Stimulated activated naive CD8-positive, alpha-beta T cell treated with anti-CD3 and anti-CD28 coated beads, Interleukin-15, Interleukin-2, amounts not matched to agents 100 ng/mL and 50 ng/mL, for 24 hours (primary cell): Measurements from ENCODE around the gene PROSER2.
"Not testable (repeated sequence)": the region's sequence is repeated elsewhere in the genome, so short reads cannot be mapped to it uniquely, and the experiment has no call there.

ENCODE experiments used
- H3K27ac Mint-ChIP-seq: one replicate; pipeline ENCODE4 v1.8.0; 2021; ENCODE audit warnings: mild to moderate bottlenecking, mixed read lengths
- H3K27me3 Mint-ChIP-seq: one replicate; pipeline ENCODE4 v1.8.0; 2021; ENCODE audit warnings: mixed read lengths
- H3K36me3 Mint-ChIP-seq: one replicate; pipeline ENCODE4 v1.8.0; 2021; ENCODE audit warnings: low read depth, mixed read lengths
- H3K4me1 Mint-ChIP-seq: one replicate; pipeline ENCODE4 v1.8.0; 2021; ENCODE audit warnings: low read depth, mixed read lengths
- H3K4me3 Mint-ChIP-seq: one replicate; pipeline ENCODE4 v1.8.0; 2021; ENCODE audit warnings: mild to moderate bottlenecking, mixed read lengths
- H3K9me3 Mint-ChIP-seq: one replicate; pipeline ENCODE4 v1.8.0; 2021; ENCODE audit warnings: mixed read lengths

The PROSER2 gene

DNA sequence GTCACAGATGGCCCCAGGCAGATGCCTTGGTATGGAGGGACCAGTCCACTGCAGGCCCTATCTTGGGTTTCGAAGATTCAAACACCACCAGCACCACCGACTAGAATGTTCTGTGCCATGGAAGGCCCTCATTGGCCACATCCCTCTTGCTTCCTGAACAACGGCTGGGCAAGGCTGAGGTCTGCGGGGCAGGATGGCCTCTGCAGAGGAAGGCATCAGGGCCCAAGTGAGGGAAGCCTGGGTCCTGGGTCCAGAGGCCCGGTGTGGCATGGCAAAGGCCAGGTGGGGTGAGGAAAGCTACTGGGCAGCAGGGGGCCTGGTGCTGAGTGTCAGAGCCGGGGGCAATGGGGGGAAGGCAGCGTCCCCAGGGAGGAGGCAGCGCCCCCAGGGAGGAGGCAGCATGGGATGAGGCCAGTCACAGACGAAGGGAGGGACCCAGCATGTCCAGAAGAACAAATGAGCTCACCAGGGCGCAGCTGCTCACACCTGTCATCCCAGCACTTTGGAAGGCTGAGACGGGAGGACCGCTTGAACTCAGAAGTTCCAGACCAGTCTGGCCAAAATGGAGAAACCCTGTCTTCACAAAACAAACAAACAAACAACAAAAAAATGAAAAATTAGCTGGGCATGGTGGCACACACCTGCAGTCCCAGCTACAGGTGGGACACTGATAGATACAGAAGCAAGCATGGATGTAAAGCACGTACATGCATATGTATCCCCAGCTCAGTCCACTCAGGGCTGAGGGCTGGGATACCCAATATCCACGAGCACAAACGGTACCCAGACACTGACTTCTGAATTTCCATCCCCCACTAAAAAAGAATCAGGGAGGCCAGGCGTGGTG, 64.4 kb downstream of the PROSER2 start:
- Mint-ChIP-seq H3K36me3 (no peaks in the 10 kb centered on the region), H3K9me3 (no peaks in the 10 kb centered on the region), H3K4me3 (no peak overlapping the region), H3K27ac (no peak overlapping the region), H3K27me3 (no peaks in the 10 kb centered on the region), H3K4me1 (peaks cover 2% of the 10 kb centered on the region)

GRCh38 chr10:11889263-11889662, 66.1 kb downstream of the PROSER2 start:
- not testable (repeated sequence) for H3K27ac Mint-ChIP-seq, H3K27me3 Mint-ChIP-seq, H3K9me3 Mint-ChIP-seq, H3K4me3 Mint-ChIP-seq, H3K36me3 Mint-ChIP-seq, H3K4me1 Mint-ChIP-seq

DNA sequence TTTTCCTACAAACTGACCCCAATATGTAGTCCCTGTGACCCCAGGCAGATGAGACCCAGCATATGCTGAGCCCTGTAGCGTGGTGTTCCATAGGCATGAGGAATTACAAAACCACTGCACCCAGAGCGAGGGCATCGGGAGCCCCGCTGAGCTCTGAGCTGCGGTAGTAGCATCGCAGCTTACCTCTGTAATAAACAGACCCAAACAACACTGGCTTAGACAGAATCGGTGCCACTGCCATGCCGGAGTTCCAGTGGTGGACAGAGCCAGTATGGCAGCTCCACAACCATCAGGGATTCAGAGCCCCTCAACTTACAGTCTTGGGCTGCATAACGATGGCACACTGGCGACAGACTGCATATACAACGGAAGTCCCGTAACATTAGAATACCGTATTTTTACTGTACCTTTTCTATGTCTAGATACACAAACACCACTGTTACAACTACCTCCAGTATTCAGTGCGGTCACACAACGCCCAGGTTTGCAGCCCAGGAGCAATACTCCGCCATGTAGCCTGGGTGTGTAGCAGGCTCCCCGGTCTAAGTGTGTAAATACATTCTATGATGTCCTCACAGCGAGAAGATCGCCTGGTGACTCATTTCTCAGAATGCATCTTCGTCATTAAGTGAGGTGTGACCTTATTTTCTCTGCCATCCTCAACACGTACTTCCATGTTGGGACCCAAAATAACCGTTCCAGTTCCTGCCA, 68.8 kb downstream of the PROSER2 start:
- no peak overlapping the region for H3K4me3 Mint-ChIP-seq

GRCh38 chr10:11893749-11894278, 70.7 kb downstream of the PROSER2 start:
- Mint-ChIP-seq H3K27me3 (no peaks in the 10 kb centered on the region), H3K9me3 (no peaks in the 10 kb centered on the region), H3K4me1 (no peaks in the 10 kb centered on the region), H3K27ac (no peak overlapping the region), H3K4me3 (no peak overlapping the region), H3K36me3 (no peaks in the 10 kb centered on the region)

More for the DNA sequence above, 68.8 kb downstream of the PROSER2 start:
- Mint-ChIP-seq H3K9me3 (no peaks in the 10 kb centered on the region), H3K27me3 (no peaks in the 10 kb centered on the region), H3K4me1 (no peaks in the 10 kb centered on the region), H3K27ac (no peak overlapping the region), H3K36me3 (no peaks in the 10 kb centered on the region)

DNA sequence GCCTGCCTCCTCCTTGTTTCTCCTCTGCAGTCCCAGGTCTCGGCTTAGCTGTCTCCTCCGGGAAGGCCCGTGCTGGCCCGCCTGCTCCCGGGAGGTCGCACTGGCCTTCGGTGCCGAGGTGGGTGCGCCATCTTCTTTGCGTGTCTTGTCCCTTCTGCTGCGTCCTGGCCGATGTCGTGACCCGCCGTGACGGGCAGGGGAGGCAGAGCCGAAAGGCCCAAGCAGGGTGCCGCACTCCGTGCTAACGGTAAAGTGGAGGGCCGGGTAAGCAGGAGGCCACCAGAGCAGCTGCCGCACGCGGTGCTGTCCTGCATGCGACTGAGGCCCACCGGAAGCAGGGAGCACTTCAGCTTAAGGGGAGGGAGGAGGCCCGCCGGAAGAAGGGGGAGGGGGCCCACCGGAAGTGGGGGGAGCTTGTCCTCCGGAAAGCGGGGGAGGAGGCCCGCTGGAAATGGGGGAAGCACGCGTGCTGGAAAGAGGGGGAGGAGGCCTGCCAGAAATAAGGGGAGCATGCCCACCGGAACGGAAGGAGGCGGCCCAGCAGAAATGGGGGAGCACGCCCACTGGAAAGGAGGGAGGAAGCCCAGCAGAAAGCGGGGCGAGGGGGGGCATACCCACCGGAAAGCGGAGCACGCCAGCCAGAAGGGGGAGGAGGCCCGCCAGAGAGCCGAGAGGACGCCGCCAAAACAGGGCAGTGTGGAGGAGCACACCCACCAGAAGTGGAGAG, 71.4 kb downstream of the PROSER2 start:
- no peak overlapping the region for H3K4me3 Mint-ChIP-seq
- no peaks in the 10 kb centered on the region for H3K36me3 Mint-ChIP-seq
- H3K27me3 Mint-ChIP-seq = no peaks in the 10 kb centered on the region
- no peaks in the 10 kb centered on the region for H3K9me3 Mint-ChIP-seq
- no peaks in the 10 kb centered on the region for H3K4me1 Mint-ChIP-seq
- no peak overlapping the region for H3K27ac Mint-ChIP-seq

DNA sequence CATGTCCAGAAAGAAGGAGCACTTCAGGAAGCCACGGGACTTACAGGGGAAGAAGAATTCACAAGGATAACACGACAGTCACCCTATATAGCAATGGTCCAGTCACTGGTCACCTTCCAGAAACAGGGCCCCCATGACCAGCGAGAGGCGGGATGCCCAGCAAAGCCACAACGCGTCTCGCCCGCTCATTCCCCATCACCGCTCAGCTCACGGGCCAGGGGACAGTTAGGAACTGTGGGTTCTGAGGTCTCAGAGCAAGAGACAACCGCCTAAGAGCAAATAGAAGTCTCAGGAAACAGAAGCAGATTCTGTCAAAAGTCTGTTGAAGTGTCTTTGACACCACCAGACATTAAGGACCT, 71.9 kb downstream of the PROSER2 start:
- no peaks in the 10 kb centered on the region for H3K9me3 Mint-ChIP-seq
- H3K4me3 Mint-ChIP-seq = no peak overlapping the region
- no peaks in the 10 kb centered on the region for H3K4me1 Mint-ChIP-seq
- no peak overlapping the region for H3K27ac Mint-ChIP-seq
- no peaks in the 10 kb centered on the region for H3K27me3 Mint-ChIP-seq
- no peaks in the 10 kb centered on the region for H3K36me3 Mint-ChIP-seq

DNA sequence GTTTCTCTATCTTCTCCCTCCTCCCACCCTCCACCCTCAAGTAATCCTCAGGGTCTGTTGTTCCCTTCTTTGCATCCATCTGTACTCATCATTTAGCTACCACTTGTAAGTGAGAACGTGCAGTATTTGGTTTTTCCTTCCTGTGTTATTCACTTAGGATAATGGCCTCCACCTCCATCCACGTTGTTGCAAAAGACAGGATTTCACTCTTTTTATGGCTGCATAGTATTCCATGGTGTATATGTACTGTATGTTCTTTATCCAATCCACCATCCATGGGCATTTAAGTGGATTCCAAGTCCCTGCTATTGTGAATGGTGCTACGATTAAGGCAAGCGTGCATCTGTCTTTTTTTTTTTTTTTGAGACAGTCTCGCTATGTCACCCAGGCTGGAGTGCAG, 72.4 kb downstream of the PROSER2 start:
- no peak overlapping the region for H3K27ac Mint-ChIP-seq
- no peaks in the 10 kb centered on the region for H3K9me3 Mint-ChIP-seq
- H3K27me3 Mint-ChIP-seq = no peaks in the 10 kb centered on the region
- no peak overlapping the region for H3K4me3 Mint-ChIP-seq
- H3K36me3 Mint-ChIP-seq = no peaks in the 10 kb centered on the region
- H3K4me1 Mint-ChIP-seq = no peaks in the 10 kb centered on the region

DNA sequence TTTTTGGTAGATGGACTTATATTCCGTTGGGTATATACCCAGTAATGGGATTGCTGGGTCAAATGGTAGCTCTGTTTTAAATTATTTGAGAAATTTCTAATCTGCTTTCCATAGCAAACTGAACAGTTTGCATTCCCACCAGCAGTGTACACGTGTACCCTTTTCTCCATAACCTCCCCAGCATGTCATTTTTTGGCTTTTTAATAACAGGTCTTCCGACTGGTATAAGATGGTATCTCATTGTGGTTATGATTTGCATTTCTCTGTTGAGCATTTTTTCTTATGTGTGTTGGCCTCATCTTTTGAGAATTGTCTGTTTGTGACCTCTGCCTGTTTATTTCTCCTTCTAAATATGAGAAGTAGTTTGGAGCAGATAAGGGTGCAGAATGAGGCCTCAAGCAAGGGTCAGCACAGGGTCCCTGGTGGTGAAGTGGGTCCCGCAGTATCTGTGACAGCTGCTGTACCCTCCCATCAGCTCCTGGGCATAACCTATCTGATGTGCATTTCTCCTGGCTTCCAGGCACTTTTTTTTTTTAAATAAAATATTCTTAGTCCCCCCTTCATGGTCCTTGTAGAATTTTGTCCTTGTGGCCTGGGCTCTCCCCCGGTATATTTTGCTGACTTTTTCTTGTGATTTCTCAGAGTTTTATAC, 73.5 kb downstream of the PROSER2 start:
- Mint-ChIP-seq H3K27me3 (no peaks in the 10 kb centered on the region), H3K4me3 (no peak overlapping the region), H3K4me1 (no peaks in the 10 kb centered on the region), H3K9me3 (no peaks in the 10 kb centered on the region), H3K27ac (no peak overlapping the region), H3K36me3 (no peaks in the 10 kb centered on the region)

DNA sequence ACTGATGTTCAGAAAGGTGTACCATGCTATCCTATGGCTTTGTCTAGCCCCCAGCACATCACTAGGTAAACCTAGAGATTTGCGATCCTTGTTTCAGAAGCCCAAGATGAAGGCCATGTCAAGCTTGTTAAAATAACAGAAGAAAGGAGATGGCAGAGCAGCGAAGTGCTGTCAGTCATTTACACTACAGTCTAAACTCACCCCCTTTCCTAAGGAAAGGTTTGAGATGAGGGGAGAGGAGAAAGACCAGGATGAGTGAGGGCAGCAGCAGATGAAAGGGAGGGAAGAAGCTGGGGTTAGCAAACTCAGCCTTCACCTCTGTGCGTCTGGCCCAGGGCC, 74.8 kb downstream of the PROSER2 start:
- Mint-ChIP-seq H3K4me3 (no peak overlapping the region), H3K36me3 (no peaks in the 10 kb centered on the region), H3K4me1 (no peaks in the 10 kb centered on the region), H3K27ac (no peak overlapping the region), H3K27me3 (peaks cover 3% of the 10 kb centered on the region), H3K9me3 (no peaks in the 10 kb centered on the region)

- no peak overlapping the region for H3K4me3 Mint-ChIP-seq
Measured at GRCh38 chr10:11898372-11899066, 75.4 kb downstream of the PROSER2 start.

GRCh38 chr10:11899067-11899876, 76.1 kb downstream of the PROSER2 start:
- no peak overlapping the region for H3K4me3 Mint-ChIP-seq
- peaks cover 3% of the 10 kb centered on the region for H3K27me3 Mint-ChIP-seq
- H3K27ac Mint-ChIP-seq = no peak overlapping the region
- H3K9me3 Mint-ChIP-seq = no peaks in the 10 kb centered on the region
- no peaks in the 10 kb centered on the region for H3K4me1 Mint-ChIP-seq
- H3K36me3 Mint-ChIP-seq = no peaks in the 10 kb centered on the region

More at GRCh38 chr10:11898372-11899066, 75.4 kb downstream of the PROSER2 start:
- Mint-ChIP-seq H3K36me3 (no peaks in the 10 kb centered on the region), H3K4me1 (no peaks in the 10 kb centered on the region), H3K27ac (no peak overlapping the region), H3K27me3 (peaks cover 3% of the 10 kb centered on the region), H3K9me3 (no peaks in the 10 kb centered on the region)

DNA sequence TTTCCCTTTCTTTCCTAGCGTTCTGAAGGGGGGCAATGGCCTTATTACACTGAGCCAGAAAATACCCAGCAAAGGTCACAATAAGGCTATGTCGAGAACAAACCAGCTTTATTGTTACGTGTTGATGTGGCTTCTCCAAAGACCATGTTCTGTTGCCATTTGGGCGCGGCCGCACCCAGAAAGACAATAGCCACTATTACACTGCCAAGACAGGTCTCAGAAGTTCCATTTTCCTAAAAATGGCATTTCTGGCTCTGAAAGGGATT, 77.8 kb downstream of the PROSER2 start:
- no peak overlapping the region for H3K4me3 Mint-ChIP-seq
- no peak overlapping the region for H3K27ac Mint-ChIP-seq
- no peaks in the 10 kb centered on the region for H3K36me3 Mint-ChIP-seq
- H3K27me3 Mint-ChIP-seq = peaks cover 3% of the 10 kb centered on the region
- no peaks in the 10 kb centered on the region for H3K9me3 Mint-ChIP-seq
- no peaks in the 10 kb centered on the region for H3K4me1 Mint-ChIP-seq

GRCh38 chr10:11901454-11901832, 78.3 kb downstream of the PROSER2 start:
- Mint-ChIP-seq H3K9me3 (no peaks in the 10 kb centered on the region), H3K4me3 (no peak overlapping the region), H3K27me3 (peaks cover 3% of the 10 kb centered on the region), H3K36me3 (no peaks in the 10 kb centered on the region), H3K4me1 (no peaks in the 10 kb centered on the region), H3K27ac (no peak overlapping the region)
